NK-92 treated with Interleukin-12 subunit alpha and Interleukin-12 subunit beta, amount 100 ng/mL, for 24 hours (cell line): ENCODE measurements around the gene SYT4.
"Not testable (repeated sequence)": the region's sequence is repeated elsewhere in the genome, so short reads cannot be mapped to it uniquely, and the experiment has no call there.

Experiments
- DNase-seq: peaks from one replicate; lab custom pipeline; 2025; lab: John Stamatoyannopoulos, UW

SYT4 gene

GRCh38 chr18:43277164-43277600 lies at the start of gene SYT4:
SYT4 (minus strand) TSS chr18:43277490; CDS start chr18:43277281, 209 bp downstream.
- DNase-seq = no peak

- no peak for DNase-seq
Observed at GRCh38 chr18:43322132-43322531, 44.8 kb upstream of the SYT4 start.

GRCh38 chr18:43314941-43315340 lies 37.7 kb upstream of the SYT4 start:
- no peak for DNase-seq

- DNase-seq = no peak
Observed at GRCh38 chr18:43312891-43313290, 35.6 kb upstream of the SYT4 start.

GRCh38 chr18:43310239-43310638 lies 32.9 kb upstream of the SYT4 start:
- no peak for DNase-seq

GRCh38 chr18:43303376-43303775 lies 26.1 kb upstream of the SYT4 start:
- DNase-seq = no peak

GRCh38 chr18:43286187-43286586 lies 8.9 kb upstream of the SYT4 start:
- not testable (repeated sequence) for DNase-seq

- no peak for DNase-seq
Observed at GRCh38 chr18:43283299-43283698, 6.0 kb upstream of the SYT4 start.

GRCh38 chr18:43279015-43279744 lies 1.9 kb upstream of the SYT4 start:
- no peak for DNase-seq

- DNase-seq = no peak
Observed at GRCh38 chr18:43278355-43278754, 1.1 kb upstream of the SYT4 start.

- no peak for DNase-seq
Observed at GRCh38 chr18:43276491-43276890, 799 bp downstream of the SYT4 start.

- DNase-seq = no peak
Observed at GRCh38 chr18:43275546-43275945, 1.7 kb downstream of the SYT4 start.

- DNase-seq = no peak
Observed at GRCh38 chr18:43274526-43274925, 2.8 kb downstream of the SYT4 start.

- no peak for DNase-seq
Observed at GRCh38 chr18:43271593-43272432, 5.5 kb downstream of the SYT4 start.

- no peak for DNase-seq
Observed at GRCh38 chr18:43267818-43268217, 9.5 kb downstream of the SYT4 start.

GRCh38 chr18:43265465-43265864 lies 11.8 kb downstream of the SYT4 start:
- DNase-seq = no peak

GRCh38 chr18:43248610-43249249 lies 28.6 kb downstream of the SYT4 start:
- DNase-seq = no peak

- DNase-seq = no peak
Observed at GRCh38 chr18:43247944-43248343, 29.3 kb downstream of the SYT4 start.

- no peak for DNase-seq
Observed at GRCh38 chr18:43238429-43238828, 38.9 kb downstream of the SYT4 start.

GRCh38 chr18:43236921-43237320 lies 40.4 kb downstream of the SYT4 start:
- DNase-seq = no peak

GRCh38 chr18:43234889-43235288 lies 42.4 kb downstream of the SYT4 start:
- no peak for DNase-seq

GRCh38 chr18:43222501-43222900 lies 54.8 kb downstream of the SYT4 start:
- DNase-seq = no peak

- DNase-seq = no peak
Observed at GRCh38 chr18:43220691-43221090, 56.6 kb downstream of the SYT4 start.
